HG02642 (cell line): Measurements from ENCODE around the gene PDYN.
"Not testable (repeated sequence)": the region's sequence is repeated elsewhere in the genome, so short reads cannot be mapped to it uniquely, and the experiment has no call there.

Source experiments
- ATAC-seq: cut with Tn5 transposase; IDR thresholded peaks from one replicate; pipeline ENCODE4 v1.9.1; 2021; ENCODE audit warnings: mild to moderate bottlenecking; ENCODE audit not compliant: unreplicated experiment, poor library complexity

The PDYN gene

DNA sequence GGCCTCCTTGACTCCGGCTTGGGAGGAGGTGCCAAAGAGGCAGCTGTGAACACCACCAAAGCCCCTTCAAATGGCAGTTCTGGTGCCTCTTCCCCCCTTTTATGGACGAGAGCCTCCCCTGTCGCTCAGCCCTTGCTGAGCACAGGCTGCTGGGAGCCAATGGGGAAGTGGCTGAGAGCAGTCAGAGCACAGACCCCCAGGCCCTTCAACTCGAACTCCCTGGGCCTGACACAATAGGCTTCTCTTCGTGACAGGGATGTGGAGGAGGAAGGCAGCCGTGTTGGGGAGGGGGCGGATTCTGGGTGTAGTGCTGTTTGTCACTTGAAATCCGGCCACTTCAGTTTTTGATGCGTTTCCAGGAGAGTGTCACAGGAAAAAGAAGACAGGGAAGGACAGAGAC is at the start of gene PDYN:
TSS of gene PDYN (minus strand) at position 73 of the 400 bp plus-strand sequence. CDS start 10,974 bp downstream, outside the sequence.
- no peak for ATAC-seq

DNA sequence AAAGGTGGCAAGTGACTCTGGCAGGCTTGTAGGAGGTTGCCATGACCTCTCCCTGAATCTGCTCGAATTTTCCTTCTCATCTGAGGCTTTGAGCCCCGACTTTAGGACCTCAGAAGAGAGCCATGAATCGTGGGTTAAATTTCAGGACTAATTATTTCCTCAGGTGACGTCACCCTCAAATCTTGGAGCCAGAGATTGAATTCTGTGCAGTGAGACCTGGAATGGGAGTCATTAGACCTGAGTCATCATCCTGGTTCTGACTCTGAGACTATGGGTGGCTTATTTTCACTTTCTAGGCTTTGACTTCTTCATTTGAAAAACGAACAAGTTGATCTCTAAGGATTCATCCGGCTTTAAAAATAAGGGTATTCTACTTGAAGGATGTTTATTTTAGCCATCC is 48.5 kb upstream of the PDYN start:
- no peak for ATAC-seq

DNA sequence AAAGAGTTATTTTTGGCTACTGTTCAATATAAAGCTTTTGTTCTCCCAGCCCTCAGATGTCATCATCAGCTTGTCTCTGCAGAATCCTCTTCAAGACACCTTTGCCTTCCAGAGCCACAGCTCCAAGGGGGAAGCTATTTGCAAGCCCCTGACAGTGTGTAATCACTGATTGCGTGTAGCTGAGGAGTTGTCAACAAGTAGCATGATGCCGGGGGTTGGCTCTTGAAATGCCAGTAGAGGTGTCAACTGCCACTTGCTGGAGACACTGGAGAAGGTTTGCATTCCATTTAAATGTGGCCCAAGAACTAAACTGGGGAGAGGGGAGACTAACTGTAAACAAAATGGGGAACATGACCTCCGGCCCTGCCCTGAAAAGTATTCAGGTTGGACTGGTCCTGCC is 44.3 kb upstream of the PDYN start:
- ATAC-seq: no peak

DNA sequence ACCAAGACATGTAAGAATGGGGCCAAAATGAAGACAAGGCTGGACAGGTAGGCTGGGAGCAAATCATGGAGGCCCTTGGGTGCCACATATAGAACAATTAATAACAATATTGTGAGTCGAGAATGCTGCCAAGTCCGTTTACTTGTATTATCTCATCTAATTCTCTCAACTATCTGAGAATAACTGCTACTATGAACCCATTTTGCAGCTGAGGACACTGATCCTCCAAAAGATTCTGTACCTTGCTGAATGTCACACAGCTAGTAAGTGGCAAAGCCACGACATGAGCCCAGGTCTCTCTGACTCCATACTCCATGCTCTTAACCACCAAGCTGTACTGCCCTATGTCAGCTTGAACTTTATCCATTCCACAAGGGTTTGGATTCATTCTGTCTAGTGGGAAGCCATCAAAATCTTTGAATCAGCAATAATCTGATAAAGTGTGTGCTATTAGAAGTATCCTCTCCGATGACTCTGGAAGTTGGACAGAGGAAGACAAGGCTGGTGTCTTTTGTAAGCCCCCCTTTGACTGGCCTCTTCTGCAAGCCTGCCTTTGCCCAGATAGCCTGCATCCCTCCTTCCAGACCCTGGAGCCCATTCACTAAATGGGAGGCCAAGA is 43.5 kb upstream of the PDYN start:
- ATAC-seq: no peak

DNA sequence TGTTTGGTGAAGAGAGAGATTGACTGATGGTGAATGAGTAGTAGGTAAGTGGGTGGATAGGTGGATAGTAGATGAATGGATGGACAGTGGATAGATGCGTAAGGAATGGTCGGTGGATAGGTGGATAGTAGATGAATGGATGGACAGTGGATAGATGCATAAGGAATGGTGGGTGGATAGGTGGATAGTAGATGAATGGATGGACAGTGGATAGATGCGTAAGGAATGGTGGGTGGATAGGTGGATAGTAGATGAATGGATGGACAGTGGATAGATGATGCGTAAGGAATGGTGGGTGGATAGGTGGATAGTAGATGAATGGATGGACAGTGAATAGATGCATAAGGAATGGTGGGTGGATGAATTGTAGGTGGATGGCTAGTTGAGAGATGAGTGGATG is 42.5 kb upstream of the PDYN start:
- ATAC-seq: not testable (repeated sequence)

DNA sequence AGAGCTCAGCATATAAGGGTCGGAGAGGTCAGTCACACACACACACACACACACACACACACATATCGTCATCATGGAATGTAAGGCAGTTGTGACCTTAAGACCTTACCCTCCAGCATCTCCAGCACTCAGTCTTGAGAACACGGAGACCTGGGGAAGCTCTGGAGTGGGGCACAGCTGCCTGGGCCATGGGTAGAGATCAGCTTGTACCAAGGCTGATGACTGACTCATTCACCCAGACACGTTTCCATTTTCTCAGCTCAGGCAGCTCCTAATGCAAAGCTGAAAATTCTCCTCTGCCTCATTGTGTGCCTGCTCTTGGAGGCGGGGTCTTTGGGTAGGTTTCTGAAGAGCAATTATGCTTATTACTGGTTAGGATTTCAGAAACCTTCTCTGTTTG is 38.3 kb upstream of the PDYN start:
- ATAC-seq: no peak

- no peak for ATAC-seq
These were observed 32.7 kb upstream of the PDYN start for GRCh38 chr20:2026514-2026913.

DNA sequence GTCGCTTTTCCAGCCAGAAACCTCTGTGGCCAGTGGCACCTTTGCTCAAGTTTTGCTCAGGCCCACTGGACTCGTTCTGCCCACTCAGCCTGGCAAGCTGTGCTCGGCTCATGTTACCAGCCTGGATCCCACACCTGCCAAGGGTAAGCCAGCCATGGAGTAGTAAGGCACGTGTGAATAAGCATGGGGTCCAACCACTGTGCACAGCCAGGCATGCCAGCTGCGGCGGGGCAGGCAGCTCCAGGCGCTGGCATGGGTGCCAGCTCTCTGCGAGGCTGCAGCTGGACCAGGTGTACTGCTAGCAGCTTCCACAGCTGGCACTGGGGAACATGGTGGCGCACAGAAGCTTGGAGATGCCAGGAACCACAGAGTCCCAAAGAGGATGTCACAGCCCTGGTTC is 32.1 kb upstream of the PDYN start:
- ATAC-seq: no peak

DNA sequence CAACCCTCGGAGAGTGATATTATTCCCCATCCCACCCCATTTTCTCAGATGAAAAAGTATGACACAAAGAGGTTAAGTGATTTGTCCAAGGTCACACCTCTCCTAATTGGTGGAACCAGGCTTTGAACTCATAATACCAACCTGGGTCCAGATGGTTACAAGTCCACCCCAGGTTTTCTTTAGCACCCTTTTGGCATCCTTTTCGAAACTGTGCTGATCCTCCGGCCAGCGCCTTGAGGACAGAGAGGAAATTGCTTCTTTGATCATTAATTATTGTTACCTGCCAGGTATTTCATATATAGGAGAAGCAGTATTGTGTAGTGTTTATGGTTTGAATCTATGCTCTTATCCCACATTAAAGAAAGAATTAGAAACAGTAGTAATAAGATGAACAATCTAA is 29.3 kb upstream of the PDYN start:
- ATAC-seq: no peak

DNA sequence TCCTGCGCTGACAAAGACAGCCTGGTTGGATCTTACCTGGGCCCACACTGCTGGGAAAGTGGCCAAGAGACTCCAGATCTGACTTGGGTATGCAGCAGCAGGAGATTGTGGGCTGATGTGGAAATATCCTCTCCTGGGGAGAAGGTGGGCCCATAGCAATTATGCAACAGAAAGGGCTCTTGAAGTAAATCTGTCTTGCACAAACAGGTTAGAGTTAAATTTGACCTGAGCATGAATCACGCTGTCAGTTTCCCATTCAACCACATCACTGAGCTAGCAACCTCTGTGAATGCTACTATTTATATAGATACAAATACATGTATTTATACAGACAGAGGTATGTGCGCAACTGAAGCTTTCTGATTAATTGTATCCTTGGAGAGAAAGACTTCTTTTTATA is 28.3 kb upstream of the PDYN start:
- no peak for ATAC-seq

DNA sequence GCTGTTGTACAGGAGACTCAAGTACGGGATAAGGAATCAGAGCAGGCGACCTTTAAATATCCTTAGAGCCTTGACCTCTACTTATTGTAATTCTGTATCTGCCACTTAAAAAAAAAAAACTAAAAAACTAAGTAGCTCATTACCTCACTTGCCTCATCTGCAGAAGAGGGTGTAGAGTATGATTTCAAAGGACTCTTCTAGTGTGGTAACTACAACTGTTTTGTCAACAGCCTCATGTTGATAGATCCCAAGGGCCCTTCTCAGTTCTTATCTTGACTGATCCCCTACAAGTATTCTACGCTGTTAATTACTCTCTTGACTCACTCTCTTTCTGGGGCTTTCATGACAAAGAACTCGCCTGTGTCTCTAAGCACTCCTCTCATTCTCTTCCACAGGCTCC is 16.7 kb upstream of the PDYN start:
- no peak for ATAC-seq

GRCh38 chr20:2006452-2007361 is 12.8 kb upstream of the PDYN start:
- no peak for ATAC-seq

DNA sequence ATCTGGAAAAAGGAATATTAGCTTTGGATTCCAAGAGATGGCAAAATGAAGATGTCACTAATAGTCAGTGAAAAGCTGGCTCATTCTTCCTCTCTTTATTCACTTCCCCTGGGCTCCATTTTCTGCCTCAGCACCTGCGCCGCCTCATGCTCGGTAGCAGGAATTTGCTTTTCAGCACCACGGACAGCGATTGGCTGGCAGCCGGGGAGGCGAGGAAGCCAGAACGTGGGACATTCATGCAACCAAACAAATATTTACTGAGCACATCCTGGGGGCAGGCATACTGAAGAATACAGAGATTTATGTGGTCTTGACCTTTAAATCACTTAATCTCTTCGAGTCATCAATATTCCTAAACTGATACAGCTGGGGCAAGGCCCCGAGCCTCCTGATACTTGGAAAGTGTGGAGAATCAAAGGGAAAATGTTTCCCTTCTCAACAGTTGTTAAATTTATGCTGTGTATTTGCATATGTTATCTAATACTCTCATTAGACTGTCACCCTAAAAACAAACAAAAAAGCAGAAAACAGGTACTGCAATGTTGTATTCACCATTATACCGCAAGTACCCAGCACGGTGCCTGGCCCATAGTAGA is 12.1 kb upstream of the PDYN start:
- ATAC-seq: no peak

DNA sequence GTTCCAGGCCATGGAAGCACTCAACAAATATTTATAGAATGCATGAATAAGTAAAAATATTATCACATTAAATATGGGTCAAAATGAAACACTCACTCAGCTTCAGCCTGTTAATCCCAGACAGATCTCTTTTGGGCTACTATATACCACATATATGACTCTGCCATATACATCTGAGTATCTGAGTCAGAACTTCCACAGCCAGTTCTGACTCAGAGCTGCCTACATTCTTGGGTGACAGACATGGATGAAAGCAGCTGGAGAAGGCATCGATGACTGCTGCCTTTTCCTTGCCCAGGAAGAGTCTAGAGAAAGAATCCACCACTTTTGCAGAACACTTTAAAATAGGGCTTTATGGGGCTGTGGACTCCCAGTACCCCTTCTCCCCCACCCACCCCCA is 11.5 kb upstream of the PDYN start:
- no peak for ATAC-seq

GRCh38 chr20:2004171-2004570 is 10.3 kb upstream of the PDYN start:
- no peak for ATAC-seq

GRCh38 chr20:2002365-2002764 is 8.5 kb upstream of the PDYN start:
- no peak for ATAC-seq

DNA sequence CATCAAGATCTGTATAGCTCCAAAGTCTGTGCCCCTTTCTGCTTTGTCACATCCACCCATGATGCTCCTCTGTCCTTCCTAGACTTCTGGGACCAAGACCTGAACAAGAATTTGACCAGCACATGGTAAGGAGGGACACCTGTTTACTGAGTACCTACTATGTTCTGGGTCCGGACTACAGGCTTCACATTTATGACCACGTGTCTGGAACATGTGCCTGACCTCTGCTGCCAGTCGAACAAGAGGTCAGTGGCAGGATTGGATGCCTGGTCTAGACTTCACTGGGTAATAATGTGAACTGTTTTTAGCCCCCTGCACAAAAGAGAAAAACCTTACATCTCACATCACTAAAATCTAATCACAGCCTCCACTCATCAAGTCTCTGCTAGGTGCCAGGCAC is 7.3 kb upstream of the PDYN start:
- ATAC-seq: no peak

- ATAC-seq: no peak
These were observed 6.4 kb upstream of the PDYN start for GRCh38 chr20:2000285-2000684.

GRCh38 chr20:1998715-1999114 is 4.9 kb upstream of the PDYN start:
- no peak for ATAC-seq

DNA sequence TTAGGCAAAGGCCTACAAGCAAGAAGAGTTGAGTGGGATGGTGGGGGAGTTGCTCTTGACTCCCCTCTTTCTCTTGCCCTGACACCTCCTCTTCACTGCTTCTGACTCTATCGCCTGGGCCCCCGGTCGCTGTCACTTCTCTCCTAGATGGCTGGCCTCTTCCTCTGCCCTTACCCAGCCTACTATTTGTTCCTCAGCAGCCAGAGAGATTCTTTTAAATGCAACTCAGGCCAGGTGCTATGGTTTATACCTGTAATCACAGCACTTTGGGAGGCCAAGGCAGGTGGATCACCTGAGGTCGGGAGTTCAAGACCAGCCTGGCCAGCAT is 4.3 kb upstream of the PDYN start:
- no peak for ATAC-seq

DNA sequence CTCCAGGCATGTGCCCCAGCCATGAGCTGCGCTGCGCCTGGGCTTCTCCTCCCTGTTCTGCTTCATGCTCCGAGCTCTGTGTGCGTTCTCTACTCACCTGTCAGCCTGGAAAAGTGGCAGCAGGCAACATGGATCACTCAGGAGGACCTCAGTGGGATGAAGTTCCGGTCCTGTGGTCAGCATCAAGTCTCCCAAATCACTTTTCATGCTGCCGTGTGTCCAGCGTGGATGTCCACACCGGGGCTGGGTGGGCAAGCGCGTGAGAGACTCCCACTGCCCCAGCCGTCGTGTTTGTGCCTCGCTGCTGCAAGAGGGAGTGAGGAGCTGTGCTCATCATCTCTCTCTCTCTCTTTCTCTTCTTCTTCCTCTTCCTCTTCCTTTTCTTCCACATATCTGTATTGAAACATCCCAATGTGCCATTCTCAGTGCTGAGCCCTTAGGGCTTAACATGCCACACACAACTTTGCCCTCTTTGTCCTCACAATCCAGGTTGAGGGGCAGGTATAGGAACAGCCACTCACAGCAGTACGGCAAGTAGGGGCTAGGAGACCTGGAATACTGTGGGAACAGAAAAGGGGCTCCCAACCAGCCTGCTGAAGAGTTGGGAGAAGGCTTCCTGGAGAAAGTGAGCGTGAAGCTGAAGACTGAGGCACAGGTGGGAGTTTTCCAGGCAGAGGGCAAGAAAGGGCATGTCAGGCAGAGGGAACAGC is 3.8 kb upstream of the PDYN start:
- ATAC-seq: no peak
